ENCODE results near the gene NDUFB10.

NDUFB10 gene

GRCh38 chr16:1942810-1943726, 16.3 kb upstream of the NDUFB10 start, which contains the start of gene MSRB1:
TSS of gene MSRB1 (minus strand) at chr16:1943199. CDS start at chr16:1943156, 43 bp downstream.
- H3K4me3 ChIP-seq (replicated peaks in 1 of 2; ENCODE audit: low read depth in 2 of 2, low read length in 2 of 2), result peak within 1 kb of the TSS; percentile 86 to 92
- TF ChIP-seq CTCF (IDR thresholded peaks at IDR 0.05; ENCODE audit: low read depth, low read length), result no peak
- peak; percentile 98 to 99 for DNase-seq (ENCODE audit: low read depth in 2 of 2)

GRCh38 chr16:1944612-1945199, 14.6 kb upstream of the NDUFB10 start:
- no peak for TF ChIP-seq CTCF (IDR thresholded peaks at IDR 0.05; ENCODE audit: low read depth, low read length)
- H3K4me3 ChIP-seq (replicated peaks in 1 of 2; ENCODE audit: low read depth in 2 of 2, low read length in 2 of 2), result no peak overlapping the region
- DNase-seq (ENCODE audit: low read depth in 2 of 2), result no peak

- H3K4me3 ChIP-seq (replicated peaks in 1 of 2; ENCODE audit: low read depth in 2 of 2, low read length in 2 of 2), result no peak overlapping the region
- DNase-seq (ENCODE audit: low read depth in 2 of 2), result no peak
- no peak for TF ChIP-seq CTCF (IDR thresholded peaks at IDR 0.05; ENCODE audit: low read depth, low read length)
Observed at GRCh38 chr16:1945559-1946391, 13.6 kb upstream of the NDUFB10 start.

- DNase-seq (ENCODE audit: low read depth in 2 of 2), result no peak
- TF ChIP-seq CTCF (IDR thresholded peaks at IDR 0.05; ENCODE audit: low read depth, low read length), result no peak
- no peak overlapping the region for H3K4me3 ChIP-seq (replicated peaks in 1 of 2; ENCODE audit: low read depth in 2 of 2, low read length in 2 of 2)
Observed at GRCh38 chr16:1946495-1947368, 12.6 kb upstream of the NDUFB10 start.

GRCh38 chr16:1947369-1947670, 12.0 kb upstream of the NDUFB10 start:
- no peak for DNase-seq (ENCODE audit: low read depth in 2 of 2)
- TF ChIP-seq CTCF (IDR thresholded peaks at IDR 0.05; ENCODE audit: low read depth, low read length), result no peak
- H3K4me3 ChIP-seq (replicated peaks in 1 of 2; ENCODE audit: low read depth in 2 of 2, low read length in 2 of 2), result no peak overlapping the region

- H3K4me3 ChIP-seq (replicated peaks in 1 of 2; ENCODE audit: low read depth in 2 of 2, low read length in 2 of 2), result no peak overlapping the region
- DNase-seq (ENCODE audit: low read depth in 2 of 2), result no peak
- no peak for TF ChIP-seq CTCF (IDR thresholded peaks at IDR 0.05; ENCODE audit: low read depth, low read length)
Observed at GRCh38 chr16:1949507-1949906, 9.8 kb upstream of the NDUFB10 start.
